Esophagus muscularis mucosa (tissue), 4 donors: Measurements from ENCODE around the gene MKI67.

Experiments used
- EP300 ChIP-seq: sonication (generic); formaldehyde crosslinking; IDR thresholded peaks from one replicate; pipeline ENCODE4 v1.6.1; 2017; ENCODE audit warnings: antibody characterized with exemption
- POLR2A ChIP-seq: fragments of 450-650 bp; IDR thresholded peaks from one replicate; pipeline ENCODE4 v1.6.1; 2017; ENCODE audit warnings: antibody characterized with exemption, moderate library complexity, mild to moderate bottlenecking, low read depth
- POLR2AphosphoS5 ChIP-seq, 2 donors: sonication (generic); formaldehyde crosslinking; IDR thresholded peaks; one replicate each; pipeline ENCODE4 v1.6.1; 2017; ENCODE audit warnings: antibody characterized with exemption in 2 of 2
- TF ChIP-seq, protein P1 (sequence below), 3 experiments: fragments of 200-600 bp in 2 of 3; fragments of 450-650 bp in 1 of 3; sonication (generic) in 2 of 3; IDR thresholded peaks; one replicate each; pipeline ENCODE4 v1.5.1; 2017 to 2019; ENCODE audit warnings: antibody characterized with exemption in 3 of 3, mild to moderate bottlenecking in 2 of 3, moderate library complexity in 1 of 3

DNA sequence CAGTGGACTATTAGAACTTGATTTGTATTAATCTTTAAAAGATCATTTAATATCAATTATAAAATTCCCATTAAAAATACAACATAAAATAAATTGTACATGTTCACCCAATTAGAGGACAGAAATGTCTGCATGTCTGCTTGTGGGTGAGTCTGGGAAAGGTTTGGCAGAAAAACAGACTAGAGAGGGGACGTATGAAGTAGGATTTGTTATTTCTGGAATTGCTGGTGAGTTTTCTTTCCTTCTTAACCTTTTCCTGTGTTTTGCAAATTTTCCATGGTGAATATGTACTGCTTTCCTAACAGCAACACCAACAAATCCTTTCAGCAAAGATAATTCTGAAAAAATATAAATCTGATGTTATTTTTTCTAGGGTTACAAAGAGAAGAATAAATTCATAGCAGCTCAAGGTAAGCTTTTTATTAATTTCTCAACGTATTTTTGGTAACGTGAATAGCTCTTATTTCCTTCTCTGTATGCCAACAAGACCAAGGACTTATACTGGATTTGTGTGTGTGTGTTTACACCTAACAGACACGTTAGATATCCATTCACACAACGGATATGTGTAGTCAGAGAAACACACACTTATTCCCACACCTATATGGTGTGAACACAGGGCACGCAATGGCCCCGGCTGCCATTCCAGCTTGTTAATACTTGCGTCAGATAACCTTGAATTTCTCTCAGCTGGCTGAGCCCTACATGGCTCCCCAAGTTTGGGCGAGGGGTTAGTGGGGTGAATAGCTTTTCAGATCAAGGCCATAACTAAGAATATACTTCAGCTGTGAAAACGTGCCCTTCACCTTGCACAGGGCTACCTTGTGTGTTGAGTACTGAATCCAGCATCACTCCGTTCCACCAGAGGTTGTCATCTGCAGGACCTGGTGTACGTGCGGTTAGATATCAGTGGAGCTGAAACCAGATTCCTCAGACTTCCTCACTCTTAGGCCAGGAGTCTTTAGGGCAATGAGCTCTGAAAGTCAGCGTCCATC, 64.6 kb downstream of the MKI67 start:
- TF ChIP-seq, protein P1, sequence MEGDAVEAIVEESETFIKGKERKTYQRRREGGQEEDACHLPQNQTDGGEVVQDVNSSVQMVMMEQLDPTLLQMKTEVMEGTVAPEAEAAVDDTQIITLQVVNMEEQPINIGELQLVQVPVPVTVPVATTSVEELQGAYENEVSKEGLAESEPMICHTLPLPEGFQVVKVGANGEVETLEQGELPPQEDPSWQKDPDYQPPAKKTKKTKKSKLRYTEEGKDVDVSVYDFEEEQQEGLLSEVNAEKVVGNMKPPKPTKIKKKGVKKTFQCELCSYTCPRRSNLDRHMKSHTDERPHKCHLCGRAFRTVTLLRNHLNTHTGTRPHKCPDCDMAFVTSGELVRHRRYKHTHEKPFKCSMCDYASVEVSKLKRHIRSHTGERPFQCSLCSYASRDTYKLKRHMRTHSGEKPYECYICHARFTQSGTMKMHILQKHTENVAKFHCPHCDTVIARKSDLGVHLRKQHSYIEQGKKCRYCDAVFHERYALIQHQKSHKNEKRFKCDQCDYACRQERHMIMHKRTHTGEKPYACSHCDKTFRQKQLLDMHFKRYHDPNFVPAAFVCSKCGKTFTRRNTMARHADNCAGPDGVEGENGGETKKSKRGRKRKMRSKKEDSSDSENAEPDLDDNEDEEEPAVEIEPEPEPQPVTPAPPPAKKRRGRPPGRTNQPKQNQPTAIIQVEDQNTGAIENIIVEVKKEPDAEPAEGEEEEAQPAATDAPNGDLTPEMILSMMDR (IDR thresholded peaks at IDR 0.05): no peak
- TF ChIP-seq POLR2AphosphoS5 (IDR thresholded peaks at IDR 0.05) (no peak), POLR2A (no peak), EP300 (no peak)
